Fibroblast of skin of abdomen (primary cell): ENCODE measurements around the gene SUGCT.

Experiments used
- DNase-seq: peaks from one replicate; pipeline ENCODE4 v3.0.0-alpha.2; 2013

The SUGCT gene

DNA sequence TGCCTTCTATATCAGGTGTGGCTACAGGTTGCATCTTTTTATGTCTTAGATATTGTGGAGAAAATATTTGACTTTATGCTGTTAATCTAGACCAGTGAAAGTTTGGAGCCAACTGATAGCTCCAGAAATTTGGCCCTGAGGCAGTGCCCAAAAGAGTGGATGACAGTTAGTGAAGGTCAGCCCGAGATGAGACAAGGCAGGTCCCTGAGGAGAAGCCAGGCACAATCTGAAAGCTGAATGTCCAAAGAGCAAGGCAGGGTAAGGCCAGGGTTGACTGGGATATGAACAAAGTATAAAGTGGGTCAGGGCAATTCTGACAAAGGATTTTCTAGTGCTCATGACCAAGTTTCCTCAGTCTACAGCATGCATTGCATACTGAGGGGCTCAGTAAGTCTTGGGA, 661.9 kb downstream of the SUGCT start:
- no peak for DNase-seq

DNA sequence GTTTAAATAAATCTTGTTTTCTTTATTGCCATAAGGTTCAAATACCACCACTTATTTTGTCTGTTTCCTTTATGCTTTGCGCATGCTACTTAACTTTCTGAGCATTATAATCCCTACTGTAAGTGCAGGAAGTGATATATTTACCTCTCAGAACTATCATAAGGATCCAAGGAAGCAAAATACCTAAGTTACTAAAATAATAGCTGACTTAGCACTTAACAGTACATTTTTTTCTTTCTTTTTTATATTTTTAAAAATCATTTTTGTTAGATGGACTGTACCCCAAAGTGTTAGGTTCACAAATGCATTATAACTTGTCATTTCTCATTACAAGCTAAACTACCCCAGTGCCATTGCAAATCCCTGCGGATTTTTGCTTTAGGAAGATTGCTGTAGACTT, 663.8 kb downstream of the SUGCT start:
- no peak for DNase-seq

DNA sequence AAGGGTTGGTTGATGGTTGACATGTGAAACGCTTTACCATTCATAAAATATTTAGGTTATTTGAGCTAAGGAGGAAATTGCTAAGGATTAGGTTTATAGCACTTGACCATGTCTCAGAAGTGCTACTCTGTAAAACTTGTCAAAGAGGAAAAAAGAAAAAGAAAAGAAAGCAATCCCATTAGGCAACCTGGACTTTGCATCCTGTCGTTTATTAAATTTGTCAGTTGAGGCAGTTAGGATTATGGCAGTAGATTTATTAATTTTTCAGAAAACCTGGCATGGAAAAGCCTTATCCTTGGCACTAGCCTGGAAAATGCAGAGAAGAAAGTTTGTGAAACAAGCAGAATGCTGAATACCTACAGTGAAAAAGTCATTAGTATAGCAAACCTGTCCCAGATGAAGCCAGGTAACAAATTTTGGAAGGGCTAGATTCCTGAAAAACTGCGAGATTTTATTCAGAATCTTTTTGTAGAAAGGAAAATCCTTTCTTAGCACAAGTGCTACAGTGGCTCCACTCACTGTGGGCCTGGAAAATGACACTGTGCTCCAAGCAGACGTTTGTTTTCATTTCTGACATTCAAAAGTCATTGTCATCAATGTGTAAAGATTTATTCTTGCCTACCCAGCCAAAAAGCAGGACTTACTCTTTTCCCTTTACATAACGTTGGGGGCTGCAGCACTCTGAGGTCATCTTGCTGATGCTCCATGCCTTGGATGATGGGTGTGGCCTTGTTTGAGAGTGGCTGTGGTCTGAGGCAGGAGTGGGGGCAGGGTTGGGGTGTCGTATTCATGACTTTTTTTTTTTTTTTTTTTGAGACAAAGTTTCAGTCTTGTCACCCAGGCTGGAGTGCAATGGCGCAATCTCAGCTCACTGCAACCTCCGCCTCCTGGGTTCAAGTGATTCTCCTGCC, 664.9 kb downstream of the SUGCT start:
- no peak for DNase-seq

DNA sequence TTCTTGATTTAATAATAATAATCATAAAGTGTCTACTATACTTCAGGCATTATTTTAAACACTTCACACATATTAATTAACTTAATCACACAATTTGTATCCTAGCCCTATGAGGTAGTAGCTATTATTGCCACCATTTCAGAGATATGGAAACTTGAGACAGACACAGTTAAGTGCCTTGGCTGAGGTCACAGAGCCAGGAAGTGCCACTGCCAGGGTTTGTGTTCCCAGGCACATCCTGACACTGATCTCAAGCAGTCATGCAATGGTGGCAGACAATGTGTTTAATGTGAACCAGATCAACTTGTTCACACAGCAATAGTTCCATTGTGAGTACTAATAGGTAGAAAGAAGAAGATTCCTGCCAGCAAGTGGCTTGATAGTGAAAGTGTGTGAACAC, 666.0 kb downstream of the SUGCT start:
- no peak for DNase-seq

DNA sequence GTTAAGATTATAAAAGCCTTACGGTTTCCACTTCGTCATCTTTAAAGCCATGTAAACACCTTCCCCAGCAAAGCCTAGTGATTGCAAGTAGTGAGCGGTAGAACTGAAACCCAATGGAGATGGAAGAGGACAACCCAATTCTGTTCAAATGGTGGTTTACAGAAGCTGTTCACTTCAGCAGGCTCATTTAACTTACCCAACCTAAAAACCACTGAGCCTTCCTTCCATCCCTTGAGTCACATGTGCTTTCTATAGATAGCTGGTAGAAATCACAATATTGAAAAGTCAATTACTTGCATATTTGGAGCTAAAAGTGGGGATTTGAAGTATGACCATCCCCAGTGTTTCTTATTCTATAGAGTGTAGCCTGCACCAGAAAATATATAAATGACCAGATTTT, 667.7 kb downstream of the SUGCT start:
- DNase-seq: no peak

DNA sequence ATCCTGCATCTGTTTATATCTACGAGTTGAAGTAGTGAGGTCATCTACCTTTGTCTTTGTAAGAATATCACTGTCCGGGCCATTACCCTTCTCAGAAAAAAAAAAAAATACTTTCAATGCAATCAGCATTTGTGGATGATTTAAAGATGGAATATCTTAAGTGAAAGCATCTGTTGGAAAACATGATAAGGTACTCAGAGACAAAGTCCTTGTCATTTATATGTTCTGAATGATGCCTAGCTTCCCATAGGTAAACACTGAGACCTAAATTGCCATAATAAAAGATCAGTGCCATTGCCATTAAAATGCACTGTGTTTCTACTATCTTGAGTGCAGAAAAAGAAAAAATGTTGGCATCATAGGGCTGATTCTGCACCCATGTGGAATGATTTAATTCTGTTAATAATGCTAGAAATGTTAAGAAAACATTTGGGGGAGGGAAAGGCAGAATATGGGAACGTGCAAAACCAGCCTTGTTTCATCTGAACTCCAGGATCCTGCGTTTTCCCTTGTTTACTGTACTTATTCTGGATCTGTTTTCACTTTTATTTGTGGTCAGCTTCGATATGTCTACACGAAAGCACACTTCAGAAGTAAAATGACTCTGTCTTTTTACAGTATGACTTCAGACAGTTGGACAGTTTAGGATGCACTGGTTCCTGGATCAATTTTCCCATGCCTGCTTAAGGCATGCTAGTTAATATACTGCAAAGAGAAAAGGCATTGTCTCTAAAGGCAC, 669.8 kb downstream of the SUGCT start:
- DNase-seq: peak; percentile 33

DNA sequence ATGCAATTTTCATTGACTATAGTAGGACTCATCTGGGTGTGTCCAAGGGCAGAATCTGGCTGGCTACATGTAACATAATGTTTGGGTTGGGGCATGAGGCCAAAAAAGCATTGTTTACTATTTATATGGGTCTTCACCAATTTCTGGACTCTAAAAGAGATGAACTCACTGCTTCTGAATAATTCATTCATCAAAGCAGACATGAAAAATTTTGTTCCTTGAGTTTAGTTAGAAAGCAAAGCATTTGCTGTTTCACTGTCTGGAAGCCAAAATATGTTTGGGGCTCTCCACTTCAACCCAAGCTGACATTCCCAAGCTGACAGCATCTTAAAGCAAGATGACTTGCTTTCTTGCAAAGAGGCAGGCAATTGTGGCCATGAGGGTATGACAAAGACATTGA, 670.6 kb downstream of the SUGCT start:
- peak; percentile 57 for DNase-seq

DNA sequence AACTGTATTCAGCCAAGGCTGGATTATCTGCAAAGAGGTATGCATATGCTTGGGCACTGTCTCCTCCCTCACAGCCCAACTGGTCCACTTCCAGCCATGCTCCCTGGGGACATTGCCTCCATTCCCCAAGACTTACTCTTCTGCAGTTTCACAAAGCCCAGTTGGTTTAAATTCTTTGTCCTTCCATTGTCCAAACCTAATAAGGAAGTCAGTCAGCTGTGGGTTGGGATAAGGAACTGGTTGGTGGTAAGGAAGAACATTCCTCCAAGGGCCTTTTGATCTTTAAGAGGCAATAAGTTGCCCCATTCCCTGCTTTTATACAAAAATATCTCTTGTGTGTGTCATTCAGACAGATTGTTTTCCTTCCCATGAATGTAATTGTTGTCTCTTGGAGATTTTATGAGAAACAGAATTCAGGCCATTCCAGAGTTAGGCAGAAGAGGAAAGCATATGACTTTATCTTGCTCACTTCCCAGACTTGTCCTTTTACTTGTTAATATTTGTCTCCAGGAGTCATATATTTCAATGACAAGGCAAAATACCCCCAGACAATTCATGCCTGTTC, 673.7 kb downstream of the SUGCT start:
- peak; percentile 99 for DNase-seq

DNA sequence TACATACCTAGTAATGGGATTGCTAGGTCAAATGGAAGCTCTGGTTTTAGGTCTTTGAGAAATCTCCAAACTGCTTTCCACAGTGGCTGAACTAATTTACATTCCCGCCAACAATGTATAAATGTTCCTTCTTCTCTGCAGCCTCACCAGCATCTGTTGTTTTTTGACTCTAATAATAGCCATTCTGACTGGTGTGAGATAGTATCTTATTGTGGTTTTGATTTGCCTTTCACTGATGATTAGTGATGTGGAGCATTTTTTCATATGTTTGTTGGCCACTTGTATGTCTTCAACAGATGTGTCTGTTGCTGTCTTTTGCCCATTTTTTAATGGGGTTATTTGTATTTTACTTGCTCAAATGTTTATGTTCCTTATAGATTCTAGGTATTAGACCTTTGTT, 675.5 kb downstream of the SUGCT start:
- DNase-seq: peak; percentile 55

DNA sequence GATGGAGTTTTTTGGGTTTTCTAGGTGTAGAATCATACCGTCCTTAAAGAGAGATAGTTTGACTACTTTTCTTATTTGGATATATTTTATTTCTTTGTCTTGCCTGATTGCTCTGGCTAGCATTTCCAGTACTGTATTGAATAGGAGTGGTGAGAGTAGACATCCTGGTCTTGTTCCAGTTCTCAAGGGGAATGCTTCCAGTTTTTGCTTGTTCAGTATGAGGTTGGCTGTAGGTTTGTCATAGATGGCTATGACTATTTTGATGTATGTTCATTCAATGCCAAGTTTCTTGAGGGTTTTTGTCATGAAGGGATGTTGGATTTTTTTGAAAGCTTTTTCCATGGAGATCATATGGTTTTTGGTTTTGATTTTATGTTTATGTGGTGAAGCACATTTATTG, 676.9 kb downstream of the SUGCT start:
- DNase-seq: no peak

DNA sequence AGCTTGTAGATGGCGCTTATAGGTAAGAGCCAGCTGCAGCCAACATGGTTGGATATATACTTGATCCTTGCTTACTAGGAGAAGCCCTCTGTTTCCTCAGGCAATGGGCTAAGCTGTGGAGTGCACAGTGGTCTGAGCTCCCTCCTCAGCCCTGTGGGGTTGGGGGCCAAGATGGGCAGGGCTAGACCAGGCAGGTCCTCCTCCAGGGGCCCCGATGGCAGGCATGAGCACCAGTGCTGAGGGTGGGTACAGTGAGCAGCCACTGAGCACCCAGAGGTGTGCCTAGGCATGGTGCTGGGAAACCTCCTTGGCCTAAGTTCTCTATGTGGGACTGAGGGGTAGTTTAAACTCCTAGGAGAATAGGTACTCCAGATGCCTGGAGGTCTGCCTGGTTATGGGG, 680.2 kb downstream of the SUGCT start:
- DNase-seq: no peak

DNA sequence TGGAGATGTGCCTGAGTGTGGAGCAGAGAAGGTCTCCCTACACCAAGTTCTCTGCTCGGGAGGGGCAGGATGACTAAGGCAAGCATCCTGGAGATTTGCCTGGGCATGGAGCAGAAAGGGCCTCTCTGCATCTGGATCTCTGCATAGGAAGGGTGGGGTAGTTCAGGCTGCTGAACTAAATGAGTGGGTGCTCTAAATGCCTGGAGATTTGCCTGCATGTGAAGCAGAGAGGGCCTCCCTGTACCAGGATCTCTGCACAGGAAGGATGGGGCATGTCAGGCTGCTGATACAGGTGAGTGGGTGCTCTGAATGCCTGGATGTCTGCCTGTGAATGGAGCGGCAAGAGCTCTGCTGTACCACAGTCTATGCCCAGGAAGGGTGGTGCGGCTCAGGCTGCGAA, 680.7 kb downstream of the SUGCT start:
- peak; percentile 86 for DNase-seq

DNA sequence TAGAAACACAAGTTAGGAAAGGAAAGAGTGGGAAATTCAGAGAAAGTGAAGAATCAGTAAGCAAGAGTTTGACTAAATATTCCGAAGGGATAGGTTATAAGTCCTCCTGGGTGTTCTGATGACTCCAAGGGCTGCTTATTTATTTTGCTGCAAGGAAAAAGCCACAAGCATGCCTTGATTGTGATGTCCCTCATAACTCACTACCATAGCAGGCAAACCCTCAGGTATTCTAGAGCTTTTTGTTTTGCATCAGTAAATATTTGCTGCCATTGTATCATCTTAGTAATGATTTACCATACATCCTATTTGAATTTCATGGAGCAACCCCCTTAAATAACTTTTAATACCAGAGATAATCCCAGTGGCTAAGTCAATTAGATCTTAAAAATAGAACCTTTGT, 688.1 kb downstream of the SUGCT start:
- peak; percentile 50 for DNase-seq

DNA sequence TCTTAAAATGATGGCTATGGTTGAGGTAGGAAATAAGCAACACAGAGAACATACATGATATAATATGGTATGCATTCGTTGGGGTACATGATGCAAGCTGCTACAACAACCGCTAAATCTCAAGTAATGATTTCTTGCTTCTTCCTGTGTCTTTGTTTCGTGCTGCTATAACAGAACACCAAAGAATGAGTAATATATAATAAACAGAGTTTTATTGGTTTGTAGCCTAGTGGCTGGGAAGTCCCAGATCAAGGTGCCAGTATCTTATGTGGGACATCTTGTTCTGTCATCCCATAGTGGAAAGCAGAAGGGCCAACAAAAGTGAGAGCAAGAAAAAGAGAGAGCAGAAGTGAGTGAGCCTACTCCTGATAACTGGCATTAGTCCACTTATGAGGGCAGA, 689.7 kb downstream of the SUGCT start:
- DNase-seq: no peak

DNA sequence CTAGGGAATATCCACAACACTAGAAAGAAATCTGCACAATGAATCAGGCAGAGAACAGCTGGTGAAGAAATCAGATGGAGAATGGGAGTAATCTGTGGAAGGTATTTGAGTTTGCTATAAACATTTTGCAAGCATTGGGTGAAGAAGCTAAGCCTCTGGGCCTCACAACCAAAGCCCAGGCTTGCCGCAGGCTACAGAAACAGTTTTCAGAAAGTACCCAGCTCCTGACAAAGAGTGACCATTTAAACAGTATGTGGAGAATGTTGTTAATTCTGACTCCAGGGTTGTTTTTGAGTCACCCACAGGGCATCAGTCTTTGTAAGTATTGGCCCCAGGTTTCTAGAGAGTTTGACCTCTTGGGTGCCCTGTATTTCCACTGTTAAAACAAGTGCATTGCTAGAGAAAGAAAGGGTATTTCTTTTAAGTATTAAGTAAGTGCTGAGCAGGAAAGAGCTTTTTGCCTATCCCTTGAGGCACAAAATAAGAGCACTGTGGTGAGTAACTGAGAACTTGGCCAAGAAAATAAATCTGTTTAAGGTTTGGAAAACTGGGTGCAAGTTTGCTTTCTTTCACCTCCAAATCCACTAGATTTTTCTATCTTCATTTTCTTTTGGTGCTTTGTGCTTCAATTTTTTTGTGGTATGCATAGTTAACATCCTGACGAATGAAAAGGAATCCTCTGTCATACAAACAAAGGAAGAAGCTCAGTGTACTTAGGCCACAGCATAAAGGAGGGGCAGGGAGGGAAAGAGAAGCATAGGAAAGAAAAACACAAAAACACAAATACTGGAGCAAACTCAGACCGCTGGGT, 691.8 kb downstream of the SUGCT start:
- DNase-seq: peak; percentile 58

DNA sequence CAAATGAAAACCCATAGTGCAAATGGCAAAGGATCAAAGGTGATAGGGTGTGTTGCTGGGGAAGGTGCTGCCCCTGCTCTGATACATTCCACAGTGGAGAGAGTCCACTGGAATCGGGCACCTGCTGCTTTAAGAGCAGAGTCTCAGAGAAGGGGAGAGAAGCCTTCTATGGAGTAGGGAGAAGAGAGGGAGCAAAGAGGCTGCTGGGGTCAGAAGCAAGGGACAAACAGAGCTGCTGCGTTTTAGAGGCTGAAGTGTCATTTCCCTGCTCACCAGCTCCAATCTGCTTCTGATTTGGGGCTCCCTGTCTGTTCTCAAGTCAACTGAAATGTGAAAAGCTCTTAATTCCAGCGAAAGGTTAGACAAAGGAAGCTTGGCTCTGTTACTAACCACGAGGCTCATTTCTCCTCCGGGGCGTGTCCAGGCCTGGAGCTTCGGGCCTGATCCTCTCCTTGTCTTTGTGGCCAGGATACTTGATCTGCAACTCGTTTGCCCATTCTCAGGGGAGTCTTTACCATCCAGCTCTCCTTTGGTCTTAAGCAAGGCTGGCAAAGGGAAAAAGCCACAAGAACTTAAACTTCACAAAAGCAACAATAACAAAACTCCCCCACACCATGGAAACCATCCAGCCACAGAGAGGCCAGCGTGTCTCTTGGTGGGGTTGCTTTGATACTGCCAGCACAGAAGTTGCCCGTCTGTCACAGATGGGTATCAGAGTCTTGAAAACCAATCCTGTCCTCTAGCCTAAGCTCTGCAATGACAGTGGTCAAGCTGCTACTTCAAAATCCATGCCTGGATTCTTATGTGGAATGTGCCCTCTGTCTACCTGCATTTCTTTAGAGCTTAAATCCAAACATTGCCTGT, 692.6 kb downstream of the SUGCT start:
- DNase-seq: peak; percentile 70

DNA sequence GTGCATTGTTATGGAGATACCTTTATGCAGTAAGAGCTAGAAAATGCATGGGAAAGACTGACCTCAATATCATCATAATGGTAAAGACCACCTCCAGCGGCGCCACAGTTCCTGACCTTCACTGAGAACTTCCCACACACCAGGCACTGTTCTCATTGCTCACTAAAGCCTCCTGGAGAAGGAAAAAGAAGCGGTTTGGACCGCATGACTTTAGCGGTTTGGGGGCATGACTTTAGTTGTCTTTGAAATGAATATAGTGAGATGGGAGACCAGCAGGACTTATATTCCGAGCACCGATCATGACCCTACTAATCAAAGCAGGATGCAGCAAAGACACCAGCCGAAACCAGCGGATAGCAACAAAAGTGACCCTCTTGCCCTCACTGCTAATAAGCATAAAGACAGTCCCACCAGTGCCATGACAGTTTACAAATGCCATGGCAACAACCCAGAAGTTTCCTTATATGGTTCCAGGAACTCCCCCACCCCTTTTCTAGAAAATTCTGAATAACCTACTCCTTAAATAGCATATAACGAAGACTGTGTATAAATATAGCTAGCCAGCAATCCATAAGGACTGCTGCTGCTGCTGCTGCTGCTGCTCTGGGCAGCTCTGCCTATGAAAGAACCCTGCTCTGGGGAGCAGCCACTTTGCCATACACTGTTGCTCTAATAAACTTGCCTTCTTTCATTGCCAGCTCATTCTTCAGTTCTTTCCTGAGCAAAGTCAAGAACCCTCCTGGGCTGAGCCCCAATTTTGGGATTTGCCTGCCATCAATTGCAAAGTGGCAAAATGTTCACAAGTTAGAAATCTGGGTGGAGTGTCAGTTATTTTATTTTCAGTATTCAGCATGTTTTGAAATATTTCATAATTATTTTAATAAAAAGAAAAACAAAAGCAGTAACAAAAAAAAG, 694.1 kb downstream of the SUGCT start:
- no peak for DNase-seq

DNA sequence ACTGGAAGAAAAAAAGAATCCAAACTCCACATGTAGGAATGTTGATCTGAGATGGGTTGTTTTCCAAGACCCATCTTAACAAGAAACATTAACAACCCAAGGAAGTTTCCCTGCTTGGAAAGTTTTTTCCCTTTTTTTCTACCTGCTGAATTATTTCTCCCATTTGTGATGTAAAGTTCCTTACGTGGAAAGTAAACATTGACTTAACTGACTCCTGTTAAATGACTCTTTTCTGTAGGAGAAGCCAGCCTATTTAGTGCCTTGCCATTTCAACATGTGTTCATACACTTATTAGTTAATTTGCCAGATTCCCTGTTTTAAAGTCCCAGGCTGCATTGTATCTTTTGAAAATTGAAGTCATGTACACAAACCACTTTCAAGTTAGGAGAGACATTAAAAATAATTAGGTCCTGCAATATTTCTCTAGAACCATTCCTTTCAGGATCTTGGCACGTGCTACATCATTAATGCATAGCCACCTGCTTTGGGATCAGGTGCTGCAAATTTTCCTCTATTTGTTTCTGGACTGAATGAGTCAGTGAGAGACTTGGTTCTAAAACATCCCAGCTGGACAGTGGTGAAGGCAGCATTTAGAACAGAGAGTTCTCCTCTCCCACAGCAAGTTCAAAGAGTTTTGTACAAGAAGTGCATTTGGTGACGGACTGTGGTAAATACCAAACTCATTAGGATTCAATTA, 698.5 kb downstream of the SUGCT start:
- DNase-seq: no peak

DNA sequence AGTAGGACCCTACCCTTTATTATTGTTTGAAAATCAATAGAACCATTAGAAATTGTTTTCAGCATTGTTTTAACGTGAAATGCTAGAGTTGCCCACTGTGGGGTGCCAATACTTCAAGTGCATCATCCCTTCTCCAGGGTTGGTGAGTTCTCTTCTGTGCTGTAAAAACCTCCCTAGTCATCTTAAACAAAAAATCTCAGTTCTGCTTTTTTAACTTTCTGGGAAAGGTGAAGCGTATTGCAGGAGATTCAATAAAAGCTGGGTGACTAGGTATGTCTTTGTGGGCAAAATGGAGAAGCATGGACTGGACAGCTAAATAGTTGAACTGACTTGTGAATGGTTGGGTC, 699.1 kb downstream of the SUGCT start:
- DNase-seq: no peak

DNA sequence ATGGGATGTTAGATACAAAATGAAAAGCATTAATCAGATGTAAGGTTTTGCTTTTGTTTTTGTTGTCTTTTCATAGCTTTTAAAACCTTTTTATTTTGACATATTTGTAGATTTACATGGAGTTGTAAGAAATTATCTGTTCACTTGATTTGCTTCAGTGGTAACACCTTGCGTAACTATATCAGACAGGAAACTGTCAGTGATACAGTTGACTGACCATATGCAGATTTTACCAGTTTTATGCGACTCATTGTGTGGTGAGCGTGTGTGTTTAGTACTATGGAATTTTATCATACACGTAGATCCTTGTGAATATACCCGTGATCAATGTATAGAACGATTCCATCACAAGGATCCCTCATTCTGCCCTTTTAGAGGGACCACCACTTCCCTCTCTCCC, 701.4 kb downstream of the SUGCT start:
- DNase-seq: no peak
